Right atrium auricular region (tissue), 2 donors: ENCODE data around the gene COL3A1. TPM values are rescaled to one million over a fixed set of nuclear protein-coding genes. Genes with fewer than 3 reads are reported as not detected.

Experiments
- DNase-seq: peaks from one replicate; pipeline ENCODE4 v3.0.0-alpha.2; 2019; ENCODE audit warnings: low spot score
- H3K27ac ChIP-seq, 2 donors: fragments of 200-600 bp; sonication (generic); 1 replicate in 1 of 2; 2 replicates in 1 of 2; pipeline ENCODE4 v1.5.1; 2016 to 2019
- H3K27me3 ChIP-seq, 2 donors: fragments of 200-600 bp; sonication (generic); one replicate each; pipeline versions ENCODE4 v1.5.1 to v1.6.0; 2017 to 2019
- H3K36me3 ChIP-seq: fragments of 200-600 bp; sonication (generic); one replicate; pipeline ENCODE4 v1.5.1; 2016
- H3K4me1 ChIP-seq, 2 donors: fragments of 200-600 bp; sonication (generic); one replicate each; pipeline versions ENCODE4 v1.5.1 to v1.6.0; 2017 to 2019
- H3K4me3 ChIP-seq, 2 donors: fragments of 200-600 bp; sonication (generic); 1 replicate in 1 of 2; 2 replicates in 1 of 2; pipeline ENCODE4 v1.5.1; 2017 to 2019; ENCODE audit warnings: mild to moderate bottlenecking in 1 of 2, moderate library complexity in 1 of 2
- H3K9me3 ChIP-seq, 2 donors: fragments of 200-600 bp; sonication (generic); one replicate each; pipeline ENCODE4 v1.5.1; 2019
- CTCF ChIP-seq, 2 donors: fragments of 200-600 bp; sonication (generic); IDR thresholded peaks; one replicate each; pipeline ENCODE4 v1.5.1; 2019; ENCODE audit warnings: antibody characterized with exemption in 2 of 2
- total RNA-seq, 2 donors: library from RNA; depleted of rRNA; stranded (reverse); fragments of >200 nt; gene quantifications; one replicate each; pipeline ENCODE4 v1.1.0, GENCODE V29; 2016

COL3A1 gene
- total RNA-seq, 2 donors from 2014 or later, result 86.4 to 608 TPM

- DNase-seq, result no peak
- Histone ChIP-seq H3K27ac (peak overlapping the region; percentile 49 to 84), H3K36me3 (peaks cover 7% of the 10 kb centered on the region), H3K4me1 (no peaks in the 10 kb centered on the region), H3K4me3 (no peak overlapping the region), H3K9me3 (no peaks in the 10 kb centered on the region), H3K27me3 (no peaks in the 10 kb centered on the region)
- peak in 1 of 2 donors; percentile 41 for TF ChIP-seq CTCF (IDR thresholded peaks at IDR 0.05)
Observed at GRCh38 chr2:188984065-188984491, 9.9 kb downstream of the COL3A1 start.

GRCh38 chr2:188984680-188985079 is 10.5 kb downstream of the COL3A1 start:
- H3K4me1 ChIP-seq, result no peaks in the 10 kb centered on the region
- H3K27me3 ChIP-seq, result no peaks in the 10 kb centered on the region
- H3K36me3 ChIP-seq, result peaks cover 9% of the 10 kb centered on the region
- H3K9me3 ChIP-seq, result no peaks in the 10 kb centered on the region
- no peak for TF ChIP-seq CTCF (IDR thresholded peaks at IDR 0.05)
- H3K27ac ChIP-seq, result peak overlapping the region; percentile 49 to 84
- DNase-seq, result no peak
- no peak overlapping the region for H3K4me3 ChIP-seq

- H3K4me1 ChIP-seq, result no peaks in the 10 kb centered on the region
- H3K36me3 ChIP-seq, result peaks cover 15% of the 10 kb centered on the region
- no peaks in the 10 kb centered on the region for H3K27me3 ChIP-seq
- peak overlapping the region; percentile 35 to 52 for H3K27ac ChIP-seq
- DNase-seq, result no peak
- H3K4me3 ChIP-seq, result no peak overlapping the region
- TF ChIP-seq CTCF (IDR thresholded peaks at IDR 0.05), result no peak
- H3K9me3 ChIP-seq, result no peaks in the 10 kb centered on the region
Observed at GRCh38 chr2:188986839-188987238, 12.7 kb downstream of the COL3A1 start.

GRCh38 chr2:188993247-188993646 is 19.1 kb downstream of the COL3A1 start:
- H3K4me3 ChIP-seq, result no peak overlapping the region
- H3K9me3 ChIP-seq, result no peaks in the 10 kb centered on the region
- no peaks in the 10 kb centered on the region for H3K4me1 ChIP-seq
- no peak overlapping the region for H3K27ac ChIP-seq
- no peaks in the 10 kb centered on the region for H3K27me3 ChIP-seq
- no peak for TF ChIP-seq CTCF (IDR thresholded peaks at IDR 0.05)
- DNase-seq, result no peak
- peaks cover 51% of the 10 kb centered on the region for H3K36me3 ChIP-seq

GRCh38 chr2:188997263-188997662 is 23.1 kb downstream of the COL3A1 start:
- Histone ChIP-seq H3K36me3 (peaks cover 59% of the 10 kb centered on the region), H3K9me3 (no peaks in the 10 kb centered on the region), H3K4me1 (no peaks in the 10 kb centered on the region), H3K27me3 (no peaks in the 10 kb centered on the region), H3K27ac (no peak overlapping the region), H3K4me3 (no peak overlapping the region)
- no peak for DNase-seq
- TF ChIP-seq CTCF (IDR thresholded peaks at IDR 0.05), result no peak

- no peak overlapping the region for H3K27ac ChIP-seq
- DNase-seq, result no peak
- TF ChIP-seq CTCF (IDR thresholded peaks at IDR 0.05), result no peak
Observed at GRCh38 chr2:189000221-189000620, 26.0 kb downstream of the COL3A1 start.

More at GRCh38 chr2:189000221-189000620, 26.0 kb downstream of the COL3A1 start:
- Histone ChIP-seq H3K4me3 (no peak overlapping the region), H3K4me1 (no peaks in the 10 kb centered on the region), H3K27me3 (no peaks in the 10 kb centered on the region), H3K36me3 (peaks cover 47% of the 10 kb centered on the region), H3K9me3 (no peaks in the 10 kb centered on the region)
